Gastrocnemius medialis (tissue), 4 donors: ENCODE results near the gene ERBB3. TPM values are rescaled to one million over a fixed set of nuclear protein-coding genes. Genes with fewer than 3 reads are reported as not detected.

Experiments
- ATAC-seq, 2 donors: fragments of 150-250 bp; one replicate each; pipeline ENCODE4 v1.9.1; 2016
- DNase-seq, 2 donors: peaks; one replicate each; pipeline ENCODE4 v3.0.0-alpha.2; 2019
- H3K27ac ChIP-seq, 4 donors: fragments of 200-600 bp; sonication (generic); 1 replicate in 1 of 4; 2 replicates in 3 of 4; pipeline ENCODE4 v1.5.1; 2016 to 2018; ENCODE audit warnings: mild to moderate bottlenecking in 2 of 4, moderate library complexity in 1 of 4
- H3K27me3 ChIP-seq, 3 donors: fragments of 200-600 bp; sonication (generic) in 2 of 3; 1 replicate in 1 of 3; 2 replicates in 2 of 3; pipeline versions ENCODE4 v1.5.1 to v1.6.0; 2016 to 2019; ENCODE audit warnings: mild to moderate bottlenecking in 1 of 3, moderate library complexity in 1 of 3
- H3K36me3 ChIP-seq, 2 donors: fragments of 200-600 bp; sonication (generic) in 1 of 2; one replicate each; pipeline ENCODE4 v1.5.1; 2017 to 2018
- H3K4me1 ChIP-seq, 2 donors: fragments of 200-600 bp; sonication (generic) in 1 of 2; one replicate each; pipeline ENCODE4 v1.5.1; 2016 to 2017; ENCODE audit warnings: mild to moderate bottlenecking in 2 of 2
- H3K4me3 ChIP-seq, 4 donors: fragments of 200-600 bp; sonication (generic) in 3 of 4; 1 replicate in 1 of 4; 2 replicates in 3 of 4; pipeline ENCODE4 v1.5.1; 2016 to 2019; ENCODE audit warnings: mild to moderate bottlenecking in 2 of 4
- H3K9me3 ChIP-seq, 3 donors: fragments of 200-600 bp; sonication (generic) in 2 of 3; 1 replicate in 1 of 3; 2 replicates in 2 of 3; pipeline ENCODE4 v1.5.1; 2016 to 2019
- POLR2A ChIP-seq, 2 donors: fragments of 450-650 bp; IDR thresholded peaks; one replicate each; pipeline ENCODE4 v1.6.1; 2017; ENCODE audit warnings: antibody characterized with exemption in 2 of 2, mild to moderate bottlenecking in 2 of 2, moderate library complexity in 2 of 2
- in situ Hi-C, 4 donors: fragments of 200-750 bp; cut with MboI; loops; one replicate each; pipeline versions ENCODE4 v1.15.0 to v1.8.0; 2017; ENCODE audit warnings: low sequenced_read_pairs in 4 of 4
- intact Hi-C: fragments of 100-400 bp; cut with DNase I; formaldehyde crosslinking; loops from one replicate; pipeline ENCODE4 v1.15.1; 2023; ENCODE audit warnings: low total_unique reads
- total RNA-seq, 4 donors: library from RNA; depleted of rRNA; stranded (reverse); fragments of >200 nt; gene quantifications; one replicate each; pipeline versions ENCODE4 v1.1.0 to v1.2.3, GENCODE V29; 2016
- TF ChIP-seq, protein P1 (sequence below), 5 experiments: fragments of 450-650 bp in 3 of 5; fragments of 200-600 bp in 2 of 5; sonication (generic) in 2 of 5; IDR thresholded peaks in 4 of 5; conservative IDR thresholded peaks in 1 of 5; 1 replicate in 4 of 5; 2 replicates in 1 of 5; pipeline ENCODE4 v1.5.1; 2016 to 2019; ENCODE audit warnings: antibody characterized with exemption in 5 of 5, mild to moderate bottlenecking in 3 of 5, moderate library complexity in 3 of 5

Gene ERBB3
- 1 to 10 TPM in 3 of 4 donors, under 1 TPM in 1; 0.15 to 2.1 (median 1.1) TPM for total RNA-seq

GRCh38 chr12:56079723-56080555 is at the start of gene ERBB3:
TSS of gene ERBB3 (plus strand) at chr12:56080165. CDS start at chr12:56080301, 136 bp downstream.
- Histone ChIP-seq H3K9me3 (no peaks in the 10 kb centered on the region), H3K4me1 (peaks cover 3 to 19% of the 10 kb centered on the region in 2 donors), H3K27ac (peak within 1 kb of the TSS; percentile 21 to 59 (median 39)), H3K4me3 (peak within 1 kb of the TSS; percentile 54 to 62 (median 58)), H3K27me3 (peaks cover 10 to 24% (median 12%) of the 10 kb centered on the region in 3 donors), H3K36me3 (no peaks in the 10 kb centered on the region)
- DNase-seq: peak; percentile 14 to 65
- in situ Hi-C loops (no loop called here), intact Hi-C loops (loop anchor here (2.0 kb wide), 1 partner anchor 25 kb away; the partner anchor contains the start of gene PA2G4)
- peak in 1 of 2 donors; percentile 18 for TF ChIP-seq POLR2A (IDR thresholded peaks at IDR 0.05)
- TF ChIP-seq, protein P1, sequence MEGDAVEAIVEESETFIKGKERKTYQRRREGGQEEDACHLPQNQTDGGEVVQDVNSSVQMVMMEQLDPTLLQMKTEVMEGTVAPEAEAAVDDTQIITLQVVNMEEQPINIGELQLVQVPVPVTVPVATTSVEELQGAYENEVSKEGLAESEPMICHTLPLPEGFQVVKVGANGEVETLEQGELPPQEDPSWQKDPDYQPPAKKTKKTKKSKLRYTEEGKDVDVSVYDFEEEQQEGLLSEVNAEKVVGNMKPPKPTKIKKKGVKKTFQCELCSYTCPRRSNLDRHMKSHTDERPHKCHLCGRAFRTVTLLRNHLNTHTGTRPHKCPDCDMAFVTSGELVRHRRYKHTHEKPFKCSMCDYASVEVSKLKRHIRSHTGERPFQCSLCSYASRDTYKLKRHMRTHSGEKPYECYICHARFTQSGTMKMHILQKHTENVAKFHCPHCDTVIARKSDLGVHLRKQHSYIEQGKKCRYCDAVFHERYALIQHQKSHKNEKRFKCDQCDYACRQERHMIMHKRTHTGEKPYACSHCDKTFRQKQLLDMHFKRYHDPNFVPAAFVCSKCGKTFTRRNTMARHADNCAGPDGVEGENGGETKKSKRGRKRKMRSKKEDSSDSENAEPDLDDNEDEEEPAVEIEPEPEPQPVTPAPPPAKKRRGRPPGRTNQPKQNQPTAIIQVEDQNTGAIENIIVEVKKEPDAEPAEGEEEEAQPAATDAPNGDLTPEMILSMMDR (IDR thresholded peaks at IDR 0.05 in 4 of 5, conservative IDR thresholded peaks at IDR 0.05 in 1 of 5): no peak
- ATAC-seq: peak; percentile 74 to 76

GRCh38 chr12:56031987-56032386 is 48.0 kb upstream of the ERBB3 start:
- Histone ChIP-seq H3K36me3 (peaks cover 0 to 55% of the 10 kb centered on the region in 2 donors), H3K27ac (no peak overlapping the region), H3K4me1 (no peaks in the 10 kb centered on the region), H3K9me3 (no peaks in the 10 kb centered on the region), H3K4me3 (no peak overlapping the region), H3K27me3 (no peaks in the 10 kb centered on the region)
- intact Hi-C loops: no loop called here
- TF ChIP-seq, protein P1 (IDR thresholded peaks at IDR 0.05 in 4 of 5, conservative IDR thresholded peaks at IDR 0.05 in 1 of 5): no peak
- TF ChIP-seq POLR2A (IDR thresholded peaks at IDR 0.05): no peak
- ATAC-seq: no peak
- in situ Hi-C loops: no loop called here
- DNase-seq: no peak

DNA sequence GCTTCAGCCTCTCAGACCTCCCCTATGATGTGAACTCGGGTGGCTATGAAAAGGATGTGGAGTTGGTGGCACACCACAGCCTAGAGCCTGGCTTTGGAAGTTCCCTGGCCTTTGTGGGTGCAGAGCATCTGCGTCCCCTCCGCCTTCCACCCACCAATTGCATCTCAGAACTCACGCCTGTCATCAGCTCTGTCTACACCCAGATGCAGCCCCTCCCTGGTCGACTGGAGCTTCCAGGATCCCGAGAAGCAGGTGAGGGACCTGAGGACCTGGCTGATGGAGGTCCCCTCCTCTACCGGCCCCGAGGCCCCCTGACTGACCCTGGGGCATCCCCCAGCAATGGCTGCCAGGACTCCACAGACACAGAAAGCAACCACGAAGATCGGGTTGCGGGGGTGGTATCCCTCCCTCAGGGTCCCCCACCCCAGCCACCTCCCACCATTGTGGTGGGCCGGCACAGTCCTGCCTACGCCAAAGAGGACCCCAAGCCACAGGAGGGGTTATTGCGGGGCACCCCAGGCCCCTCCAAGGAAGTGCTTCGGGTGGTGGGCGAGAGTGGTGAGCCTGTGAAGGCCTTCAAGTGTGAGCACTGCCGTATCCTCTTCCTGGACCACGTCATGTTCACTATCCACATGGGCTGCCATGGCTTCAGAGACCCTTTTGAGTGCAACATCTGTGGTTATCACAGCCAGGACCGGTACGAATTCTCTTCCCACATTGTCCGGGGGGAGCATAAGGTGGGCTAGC is 45.2 kb upstream of the ERBB3 start:
- Histone ChIP-seq H3K36me3 (peaks cover 0 to 47% of the 10 kb centered on the region in 2 donors), H3K27ac (no peak overlapping the region), H3K9me3 (no peaks in the 10 kb centered on the region), H3K4me3 (no peak overlapping the region), H3K27me3 (no peaks in the 10 kb centered on the region), H3K4me1 (peaks cover 3 to 5% of the 10 kb centered on the region in 2 donors)
- TF ChIP-seq, protein P1 (IDR thresholded peaks at IDR 0.05 in 4 of 5, conservative IDR thresholded peaks at IDR 0.05 in 1 of 5): no peak
- TF ChIP-seq POLR2A (IDR thresholded peaks at IDR 0.05): no peak
- in situ Hi-C loops (no loop called here), intact Hi-C loops (no loop called here)
- no peak for DNase-seq
- ATAC-seq: no peak

- no peaks in the 10 kb centered on the region for H3K27me3 ChIP-seq
- H3K36me3 ChIP-seq: peaks cover 0 to 39% of the 10 kb centered on the region in 2 donors
- in situ Hi-C loops: no loop called here
- TF ChIP-seq POLR2A (IDR thresholded peaks at IDR 0.05): no peak
- TF ChIP-seq, protein P1 (IDR thresholded peaks at IDR 0.05 in 4 of 5, conservative IDR thresholded peaks at IDR 0.05 in 1 of 5): no peak
- H3K9me3 ChIP-seq: no peaks in the 10 kb centered on the region
- no peak for ATAC-seq
- intact Hi-C loops: no loop called here
- H3K4me1 ChIP-seq: peaks cover 3 to 9% of the 10 kb centered on the region in 2 donors
- H3K27ac ChIP-seq: no peak overlapping the region
- no peak overlapping the region for H3K4me3 ChIP-seq
- no peak for DNase-seq
Measured at GRCh38 chr12:56037161-56037560, 42.8 kb upstream of the ERBB3 start.
